ENCODE measurements around the gene GRIA3. TPM values are rescaled to one million over a fixed set of nuclear protein-coding genes. Genes with fewer than 3 reads are reported as not detected.
"Not testable (repeated sequence)": the region's sequence is repeated elsewhere in the genome, so short reads cannot be mapped to it uniquely, and the experiment has no call there.

GRIA3 gene
- total RNA-seq, 1 donor from 2014 or later: 3.5 TPM

DNA sequence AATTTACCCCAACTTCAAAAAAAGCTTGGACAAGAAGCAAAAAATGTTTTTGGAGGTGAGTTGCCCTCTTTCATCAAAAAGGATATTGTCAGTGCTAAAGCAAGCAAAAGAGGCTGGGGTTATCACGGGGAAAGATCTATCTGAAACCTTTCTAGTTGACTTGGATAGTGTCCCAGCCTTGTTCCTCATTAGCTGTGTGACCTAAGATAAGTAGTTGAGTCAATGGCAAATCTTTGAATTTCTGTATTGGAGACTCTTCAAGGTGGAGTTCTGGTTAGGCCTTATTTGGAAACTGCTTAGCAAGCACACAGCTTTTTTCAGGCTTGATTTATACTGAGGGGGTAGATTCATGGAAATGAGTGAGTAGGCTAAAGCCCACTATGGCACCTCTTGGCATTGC lies 271.6 kb downstream of the GRIA3 start:
- no peak for DNase-seq (ENCODE audit: low read depth)

DNA sequence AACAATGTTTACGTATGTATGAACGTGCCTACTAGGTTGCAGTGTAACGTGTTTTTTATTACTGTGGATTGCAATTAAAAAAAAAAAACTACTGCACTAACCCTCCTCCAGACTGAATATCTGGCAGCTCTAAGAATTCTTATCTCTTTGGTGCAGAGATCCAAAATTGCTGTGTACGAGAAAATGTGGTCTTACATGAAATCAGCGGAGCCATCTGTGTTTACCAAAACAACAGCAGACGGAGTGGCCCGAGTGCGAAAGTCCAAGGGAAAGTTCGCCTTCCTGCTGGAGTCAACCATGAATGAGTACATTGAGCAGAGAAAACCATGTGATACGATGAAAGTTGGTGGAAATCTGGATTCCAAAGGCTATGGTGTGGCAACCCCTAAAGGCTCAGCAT lies 280.6 kb downstream of the GRIA3 start:
- no peak for DNase-seq (ENCODE audit: low read depth)

DNA sequence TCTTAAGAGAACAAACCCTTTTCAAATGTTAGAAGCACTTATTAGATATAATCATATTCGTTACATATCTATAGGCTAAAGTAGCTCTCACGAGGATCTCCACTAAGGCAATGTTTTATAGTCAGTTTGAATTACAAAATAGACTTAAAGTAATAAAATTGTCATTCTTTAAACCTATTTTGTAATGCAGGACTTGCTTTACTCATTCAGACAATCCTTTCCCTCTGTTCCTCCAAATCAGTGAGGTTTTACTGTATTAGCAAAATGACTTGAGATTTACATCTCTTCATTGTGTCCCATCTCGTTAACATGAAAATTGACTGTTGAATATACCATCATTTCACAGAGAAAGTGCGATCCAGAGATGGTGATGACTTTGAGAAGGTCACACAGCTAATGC lies 284.4 kb downstream of the GRIA3 start:
- DNase-seq (ENCODE audit: low read depth): no peak

DNA sequence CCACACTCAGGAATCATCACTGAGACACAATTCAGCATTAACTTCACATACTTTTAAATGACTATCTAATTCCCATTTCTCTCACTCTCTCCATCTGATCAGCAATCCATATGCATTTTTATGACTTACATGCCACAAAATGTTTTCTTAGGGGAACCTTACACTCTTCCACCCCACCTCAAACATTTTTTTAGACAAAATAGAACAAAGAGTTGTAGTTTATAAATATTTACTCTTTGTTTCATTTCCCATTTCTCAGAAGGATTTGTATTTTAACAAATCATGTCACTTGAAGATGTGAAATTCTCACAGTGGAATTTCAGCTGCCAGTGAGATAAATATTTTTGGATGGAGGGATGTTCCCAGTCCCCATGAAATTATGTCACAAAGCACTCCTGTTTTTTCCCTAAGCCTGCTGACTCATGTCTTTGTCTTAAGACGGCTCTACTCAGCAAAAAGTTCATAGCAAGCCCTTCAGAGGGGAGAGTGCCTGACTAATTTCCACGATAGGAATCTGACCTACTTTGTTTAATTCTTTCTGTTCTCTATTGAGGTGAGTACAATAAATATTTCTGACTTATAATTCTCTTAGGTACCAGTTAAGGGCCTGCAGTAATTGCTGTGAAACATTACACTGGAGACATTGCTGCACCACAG lies 291.1 kb downstream of the GRIA3 start:
- peak; percentile 32 for DNase-seq (ENCODE audit: low read depth)

DNA sequence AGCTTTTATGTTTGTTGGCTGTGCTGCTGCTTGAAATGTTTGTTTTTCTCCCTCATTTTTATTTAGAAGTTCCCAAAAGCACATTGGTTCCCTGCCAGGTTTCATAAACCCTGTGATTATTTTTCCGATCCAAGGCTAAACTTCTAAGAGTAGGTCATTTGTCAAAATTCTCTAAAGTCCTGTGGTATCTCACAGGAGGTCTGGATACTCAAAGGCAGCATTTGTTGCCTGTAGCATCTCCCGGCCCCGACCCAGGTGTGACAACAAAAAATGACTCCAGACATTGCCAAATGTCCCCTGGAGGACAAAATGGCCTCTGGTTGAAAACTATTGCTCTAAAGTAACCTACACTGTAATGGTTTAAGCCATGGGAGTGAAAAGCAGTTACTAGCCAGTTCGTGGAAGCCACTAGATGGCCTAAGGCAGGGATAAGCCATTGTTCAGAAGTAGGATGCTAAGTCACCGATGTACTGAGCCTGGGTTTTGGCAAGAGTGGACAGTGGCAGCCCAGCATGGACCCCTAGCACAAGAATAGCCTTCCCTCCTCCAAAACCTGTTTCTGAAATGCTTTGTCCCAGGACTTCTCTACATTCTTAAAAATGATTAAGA lies 292.6 kb downstream of the GRIA3 start:
- no peak for DNase-seq (ENCODE audit: low read depth)

DNA sequence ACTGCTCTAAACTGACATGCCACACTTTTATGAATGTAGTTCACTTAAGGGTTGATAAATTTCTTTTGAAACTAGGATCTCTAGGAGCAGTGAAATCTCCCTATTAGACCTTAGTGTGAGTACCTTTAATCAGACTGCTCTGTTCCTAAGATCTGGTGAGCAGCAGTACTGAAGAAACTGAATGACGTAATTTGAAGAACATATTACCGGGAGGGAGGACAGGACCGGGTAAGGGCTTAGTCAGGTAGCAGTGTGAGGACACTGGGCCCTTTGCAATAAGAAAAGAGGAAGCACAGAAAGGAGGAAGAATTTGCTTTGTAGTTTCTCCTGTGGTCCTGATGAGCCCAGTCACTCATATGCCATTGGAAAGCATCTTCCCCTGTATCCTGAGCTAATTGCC lies 293.6 kb downstream of the GRIA3 start:
- DNase-seq (ENCODE audit: low read depth): no peak

DNA sequence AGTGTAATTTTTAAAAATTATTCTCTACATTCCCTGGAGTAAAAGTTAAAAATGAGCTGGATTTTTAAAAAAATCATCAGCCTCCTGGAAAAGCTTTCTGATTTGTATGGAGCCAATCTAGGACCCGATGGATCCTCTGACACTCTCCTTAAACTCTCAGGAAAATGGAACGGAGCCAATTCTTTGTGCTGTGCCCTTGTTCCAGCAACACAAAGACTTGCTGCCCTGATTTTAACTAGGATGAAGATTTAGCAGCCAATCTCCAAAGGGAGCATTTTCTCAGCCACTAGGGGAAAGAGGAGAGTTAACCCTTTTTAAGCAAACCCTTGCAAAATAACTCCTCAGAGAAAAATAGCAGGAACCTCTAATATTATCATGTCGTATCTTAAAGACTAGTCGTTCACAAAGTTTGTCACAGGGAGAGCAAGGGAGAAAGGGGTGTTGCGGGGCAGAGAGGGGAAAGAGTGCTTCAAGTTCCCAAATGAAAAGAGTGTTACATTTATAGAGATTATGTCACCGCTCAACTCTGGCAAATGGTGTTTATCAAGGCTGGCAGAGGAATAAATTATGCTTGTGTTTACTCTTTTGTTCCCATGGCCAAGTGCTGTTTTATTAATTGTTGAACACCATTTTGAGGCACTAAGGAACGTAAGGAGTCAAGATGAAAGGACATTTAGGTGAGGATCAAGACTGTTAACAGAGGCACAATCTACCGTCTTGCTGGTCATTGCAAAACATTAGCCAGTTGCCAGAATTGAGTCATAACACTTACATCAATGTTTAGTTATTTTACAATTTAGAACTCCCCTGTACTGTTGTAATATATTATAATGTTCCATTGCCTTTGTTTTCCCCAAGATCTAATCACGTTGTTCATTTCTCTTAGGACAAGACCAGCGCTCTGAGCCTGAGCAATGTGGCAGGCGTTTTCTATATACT lies 298.1 kb downstream of the GRIA3 start:
- DNase-seq (ENCODE audit: low read depth): peak; percentile 31

DNA sequence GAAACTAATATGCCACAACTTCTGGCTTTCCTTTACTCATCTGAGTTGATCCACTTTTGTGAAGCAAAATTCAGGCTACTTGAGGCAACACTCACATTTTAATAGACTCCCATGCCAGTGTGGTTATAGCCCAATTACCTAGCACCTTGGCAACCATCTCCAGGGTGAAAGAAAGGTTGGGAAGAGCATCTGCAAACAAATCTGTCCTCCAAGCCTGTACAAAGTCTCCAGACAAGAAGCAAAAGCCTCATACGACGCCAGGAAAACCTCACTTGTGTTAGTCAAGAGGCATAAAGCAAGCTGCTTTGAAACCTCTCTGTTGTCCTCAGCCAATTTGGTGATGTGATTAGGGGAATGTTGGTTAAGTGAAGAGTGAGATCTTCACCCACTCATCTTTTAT lies 302.2 kb downstream of the GRIA3 start:
- no peak for DNase-seq (ENCODE audit: low read depth)

DNA sequence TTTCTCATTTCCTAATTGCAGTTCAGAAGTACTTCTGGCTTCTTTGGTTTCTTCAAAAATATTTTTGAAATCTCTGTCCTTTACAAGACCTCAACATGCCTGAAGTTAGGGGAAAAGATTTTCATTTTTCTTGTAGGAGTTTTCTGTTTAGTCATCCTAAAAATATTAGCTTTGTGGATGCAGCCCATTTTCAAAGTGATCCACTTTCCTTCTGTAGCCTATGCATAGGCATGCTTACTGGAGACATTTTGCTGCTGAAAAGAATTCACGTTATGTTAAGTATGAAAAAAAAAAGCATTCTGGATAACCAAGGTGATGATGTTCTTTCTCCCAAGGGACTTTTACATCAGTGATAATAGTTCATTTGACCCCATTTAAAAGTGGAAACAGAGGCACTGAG lies 303.2 kb downstream of the GRIA3 start:
- DNase-seq (ENCODE audit: low read depth): no peak

DNA sequence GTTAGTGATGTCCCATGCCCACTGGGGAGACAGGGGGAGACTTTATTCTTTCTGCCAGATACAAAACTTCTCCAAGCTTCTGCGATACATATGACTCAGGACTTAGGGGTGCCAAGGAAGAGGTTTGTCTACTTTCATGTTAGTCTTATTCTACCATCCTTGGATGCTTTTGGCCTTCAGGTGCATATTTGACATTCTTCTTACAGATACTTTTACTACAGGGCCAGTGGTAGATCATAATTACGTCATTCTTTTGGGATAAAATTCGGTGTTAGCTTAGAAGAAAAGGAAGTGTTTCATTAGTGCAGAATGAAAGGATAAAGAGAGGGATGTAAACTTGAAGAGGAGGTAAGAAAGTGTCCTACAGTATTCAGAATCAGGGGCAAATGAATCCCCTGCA lies 303.6 kb downstream of the GRIA3 start:
- no peak for DNase-seq (ENCODE audit: low read depth)

DNA sequence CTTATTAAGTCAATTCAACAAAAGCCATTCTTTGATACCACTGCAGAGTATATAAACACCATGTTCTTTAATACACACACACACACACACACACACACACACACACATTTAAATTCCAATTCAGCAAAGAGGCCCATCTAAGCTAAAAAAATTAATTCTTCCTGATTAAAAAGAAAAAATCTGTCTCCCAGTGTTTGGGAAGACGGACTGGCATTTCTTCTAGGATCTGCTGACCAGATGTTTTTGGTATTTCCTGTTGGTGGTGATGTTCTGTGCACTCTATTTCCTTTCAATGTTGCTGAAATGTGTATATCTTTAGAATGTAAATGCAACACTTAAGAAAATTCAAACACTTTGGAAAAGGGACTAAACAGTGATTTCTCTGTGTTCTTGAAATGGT lies 304.9 kb downstream of the GRIA3 start:
- DNase-seq (ENCODE audit: low read depth): no peak

DNA sequence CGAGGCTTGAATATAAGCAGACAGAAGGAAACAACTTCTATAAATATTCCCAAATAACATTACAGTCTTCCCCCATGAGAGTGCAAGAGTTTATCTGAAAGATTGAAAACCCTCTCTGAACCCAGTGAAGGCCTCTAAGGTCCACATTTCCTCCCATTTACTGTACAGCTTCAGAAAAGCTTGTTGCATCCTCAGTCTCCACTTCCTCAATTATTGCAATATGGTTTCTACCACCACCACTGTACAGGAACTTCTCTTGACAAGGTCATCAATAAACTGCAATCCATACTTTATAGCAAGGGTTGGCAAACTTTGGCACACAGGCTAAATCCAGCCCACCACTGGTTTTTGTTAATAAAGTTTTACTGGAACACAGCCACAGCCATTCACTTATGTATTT lies 309.8 kb downstream of the GRIA3 start:
- DNase-seq (ENCODE audit: low read depth): no peak

DNA sequence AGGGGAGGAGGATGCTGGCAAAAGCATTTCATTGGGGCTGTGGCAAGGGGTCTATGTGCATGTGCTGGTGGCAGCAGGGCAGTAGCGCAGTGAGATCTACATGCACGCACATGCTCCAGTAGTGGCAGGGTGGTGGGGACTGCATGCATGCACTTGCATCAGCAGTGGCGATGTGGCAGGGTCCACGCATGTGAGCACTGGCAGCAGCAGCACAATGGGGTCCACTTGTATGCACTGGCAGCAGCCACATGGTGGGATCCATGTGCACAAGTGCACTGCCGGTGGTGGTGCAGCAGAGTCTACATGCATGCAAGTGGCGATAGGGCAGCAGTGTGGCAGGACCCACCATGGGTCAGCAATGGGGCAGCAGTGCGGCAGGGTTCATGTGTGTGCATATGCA lies 315.7 kb downstream of the GRIA3 start:
- DNase-seq (ENCODE audit: low read depth): no peak

DNA sequence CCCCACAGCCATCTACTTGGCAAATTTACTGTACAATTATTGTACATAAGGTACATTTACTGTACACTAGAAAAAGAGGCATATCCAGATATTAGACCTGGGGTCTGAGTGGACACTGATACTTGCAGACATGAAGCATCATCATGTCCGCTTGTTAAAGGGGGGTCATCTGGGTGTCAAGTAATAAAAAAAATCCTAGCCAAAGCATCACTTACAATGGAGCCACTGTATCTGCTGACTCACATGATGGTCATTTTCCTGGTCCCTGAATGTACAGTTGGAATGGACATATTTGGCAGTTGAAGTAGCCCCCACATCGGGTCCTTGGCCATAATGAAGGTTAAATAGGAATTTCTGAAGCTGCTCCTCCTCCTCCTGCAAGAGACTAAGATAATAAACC lies 320.0 kb downstream of the GRIA3 start:
- DNase-seq (ENCODE audit: low read depth): no peak

DNA sequence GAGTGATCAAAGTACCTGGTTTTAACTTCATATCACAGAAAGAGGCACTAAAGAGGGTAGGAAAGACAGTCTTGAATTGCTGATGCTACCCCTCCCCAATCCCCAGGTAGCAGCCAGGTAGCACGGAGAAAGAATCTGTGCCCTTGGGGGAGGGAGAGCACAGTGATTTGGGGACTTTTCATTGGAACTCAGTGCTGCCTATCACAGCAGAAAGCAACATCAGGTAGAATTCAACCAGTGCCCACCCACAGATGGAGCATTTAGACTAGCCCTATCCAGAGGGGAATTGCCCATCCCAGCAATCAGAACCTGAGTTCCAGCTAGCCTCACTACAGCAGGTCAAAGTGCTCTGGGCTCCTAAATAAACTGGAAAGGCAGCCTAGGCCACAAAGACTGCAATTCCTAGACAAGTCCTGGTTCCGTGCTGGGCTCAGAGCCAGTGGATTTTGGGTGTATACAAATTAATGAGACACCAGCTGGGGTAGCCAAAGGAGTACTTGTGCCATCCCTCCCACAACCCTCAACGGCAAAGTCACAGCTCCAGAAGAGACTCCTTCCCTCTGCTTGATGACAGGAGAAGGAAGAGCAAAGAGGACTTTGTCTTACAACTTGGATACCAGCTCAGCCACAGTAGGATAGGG lies 320.7 kb downstream of the GRIA3 start:
- no peak for DNase-seq (ENCODE audit: low read depth)

DNA sequence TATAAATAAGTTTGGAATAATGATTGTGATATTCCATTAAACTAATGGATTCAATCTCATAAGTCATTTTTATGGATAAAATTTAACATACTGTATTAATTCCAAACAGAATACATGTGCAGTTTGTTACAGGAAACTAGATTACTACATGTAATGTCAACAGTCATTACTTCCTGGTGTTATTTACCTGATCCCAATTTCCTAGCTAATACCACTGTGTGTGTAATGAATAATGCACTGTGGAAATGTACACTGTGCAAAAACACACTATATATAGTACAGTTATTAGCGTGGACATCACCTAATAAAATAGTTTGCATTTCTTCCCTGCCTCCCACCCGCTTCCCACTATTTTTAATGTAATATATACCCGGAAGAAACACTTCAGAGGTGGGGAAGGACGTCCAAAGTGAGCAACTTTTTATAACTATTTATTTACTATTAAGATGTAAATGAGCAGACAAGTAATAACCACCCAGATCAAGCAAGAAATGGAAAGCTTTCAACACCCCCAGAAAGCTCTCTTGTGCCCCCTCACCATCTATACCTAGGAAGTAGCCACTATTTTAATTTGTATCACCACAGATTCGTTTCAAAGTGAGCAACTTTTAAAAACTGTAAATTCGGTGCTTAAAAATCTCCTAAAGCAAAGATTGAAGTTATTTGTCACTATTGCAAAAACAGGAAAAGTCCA lies 329.7 kb downstream of the GRIA3 start:
- no peak for DNase-seq (ENCODE audit: low read depth)

DNA sequence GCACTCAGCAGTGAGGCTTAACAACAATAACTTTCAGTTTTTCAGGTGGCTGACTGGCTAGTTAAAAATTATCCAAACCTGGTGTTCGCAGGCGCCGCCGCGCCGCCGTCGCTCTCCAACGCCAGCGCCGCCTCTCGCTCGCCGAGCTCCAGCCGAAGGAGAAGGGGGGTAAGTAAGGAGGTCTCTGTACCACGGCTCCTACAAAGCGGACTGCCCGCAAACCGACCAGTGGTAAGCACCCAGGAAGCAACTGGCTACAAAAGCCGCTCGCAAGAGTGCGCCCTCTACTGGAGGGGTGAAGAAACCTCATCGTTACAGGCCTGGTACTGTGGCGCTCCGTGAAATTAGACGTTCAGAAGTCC lies 330.2 kb downstream of the GRIA3 start:
- peak; percentile 46 for DNase-seq (ENCODE audit: low read depth)

DNA sequence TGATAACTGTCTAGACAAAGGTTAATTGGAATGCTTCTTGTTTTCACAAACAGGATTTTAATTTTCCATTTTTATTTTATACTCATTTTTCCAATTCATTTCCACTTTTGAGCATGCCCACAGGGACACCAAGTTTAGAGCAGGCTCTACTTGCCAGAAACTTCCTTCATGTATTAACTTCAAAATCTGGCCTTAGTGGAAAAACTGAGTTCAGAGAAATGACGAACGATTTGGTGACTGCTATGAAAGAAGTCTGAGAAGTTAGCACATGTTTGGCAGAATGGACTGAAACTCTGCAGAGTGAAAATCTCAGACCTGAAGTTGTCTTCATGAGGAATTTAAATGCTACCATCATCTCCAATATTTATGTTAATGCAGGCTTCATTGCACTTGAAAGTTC lies 334.7 kb downstream of the GRIA3 start:
- DNase-seq (ENCODE audit: low read depth): no peak

DNA sequence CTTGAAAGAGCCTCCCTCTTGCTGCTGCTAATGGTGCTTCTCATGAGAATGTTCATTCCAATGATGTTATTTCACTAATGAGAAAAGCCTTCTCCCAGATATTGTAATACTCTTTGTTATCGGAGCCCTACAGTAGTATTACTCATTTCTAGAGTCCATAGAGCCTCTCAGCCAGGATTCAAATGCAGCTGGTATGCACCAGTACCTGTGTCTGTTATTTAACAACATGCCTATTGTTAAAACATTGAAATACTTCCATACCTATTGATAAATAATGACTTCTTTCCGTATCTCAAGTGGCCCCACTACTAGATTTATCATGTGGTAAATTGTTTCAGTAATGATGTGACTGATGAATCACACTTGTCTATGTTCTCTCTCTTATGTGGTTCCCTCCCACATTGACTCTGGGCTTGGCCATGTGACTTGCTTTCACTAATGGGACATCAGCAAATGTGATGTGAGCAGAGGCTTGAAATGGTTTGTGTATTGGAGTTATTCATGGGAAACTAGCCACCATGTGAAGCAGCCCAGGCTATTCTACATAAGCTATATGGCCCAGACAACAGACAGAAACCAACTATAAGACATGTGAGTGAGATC lies 341.1 kb downstream of the GRIA3 start:
- DNase-seq (ENCODE audit: low read depth): no peak

DNA sequence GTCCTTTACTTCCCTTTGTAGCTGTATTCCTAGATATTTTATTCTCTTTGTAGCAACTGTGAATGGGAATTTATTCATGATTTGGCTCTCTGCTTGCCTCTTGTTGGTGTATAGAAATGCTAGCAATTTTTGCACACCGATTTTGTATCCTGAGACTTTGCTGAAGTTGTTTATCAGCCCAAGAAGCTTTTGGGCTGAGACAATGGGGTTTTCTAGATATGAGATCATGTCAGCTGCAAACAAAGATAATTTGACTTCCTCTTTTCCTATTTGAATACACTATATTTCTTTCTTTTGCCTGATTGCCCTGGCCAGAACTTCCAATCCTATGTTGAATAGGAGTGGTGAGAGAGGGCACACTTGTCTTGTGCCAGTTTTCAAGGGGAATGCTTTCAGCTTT lies 346.6 kb downstream of the GRIA3 start:
- not testable (repeated sequence) for DNase-seq (ENCODE audit: low read depth)
